Stimulated activated naive CD4-positive, alpha-beta T cell treated with Interleukin-2 at 50 U/mL for 16 hours (primary cell): Measurements from ENCODE around the gene FKBP1B.
"Not testable (repeated sequence)": the region's sequence is repeated elsewhere in the genome, so short reads cannot be mapped to it uniquely, and the experiment has no call there.

Source experiments
- DNase-seq: peaks from one replicate; lab custom pipeline; 2025; lab: John Stamatoyannopoulos, UW

The FKBP1B gene

DNA sequence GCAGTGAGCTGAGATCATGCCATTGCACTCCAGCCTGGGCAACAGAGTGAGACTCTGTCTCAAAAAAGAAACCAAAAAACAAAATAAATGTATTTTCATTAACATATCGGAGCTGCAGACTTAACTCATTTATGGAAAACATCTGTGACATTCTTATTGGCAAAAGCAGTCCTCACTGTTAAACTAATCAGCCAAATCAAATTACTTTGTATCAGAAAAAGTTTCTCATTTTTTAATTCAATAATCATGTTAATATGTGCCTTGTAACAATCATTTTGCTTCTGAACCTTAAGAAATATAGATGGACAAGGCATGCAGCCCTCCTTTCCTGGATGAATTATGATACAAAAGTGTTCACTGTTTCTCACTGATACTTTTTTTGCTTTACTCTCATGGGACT lies 53.1 kb downstream of the FKBP1B start:
- no peak for DNase-seq

DNA sequence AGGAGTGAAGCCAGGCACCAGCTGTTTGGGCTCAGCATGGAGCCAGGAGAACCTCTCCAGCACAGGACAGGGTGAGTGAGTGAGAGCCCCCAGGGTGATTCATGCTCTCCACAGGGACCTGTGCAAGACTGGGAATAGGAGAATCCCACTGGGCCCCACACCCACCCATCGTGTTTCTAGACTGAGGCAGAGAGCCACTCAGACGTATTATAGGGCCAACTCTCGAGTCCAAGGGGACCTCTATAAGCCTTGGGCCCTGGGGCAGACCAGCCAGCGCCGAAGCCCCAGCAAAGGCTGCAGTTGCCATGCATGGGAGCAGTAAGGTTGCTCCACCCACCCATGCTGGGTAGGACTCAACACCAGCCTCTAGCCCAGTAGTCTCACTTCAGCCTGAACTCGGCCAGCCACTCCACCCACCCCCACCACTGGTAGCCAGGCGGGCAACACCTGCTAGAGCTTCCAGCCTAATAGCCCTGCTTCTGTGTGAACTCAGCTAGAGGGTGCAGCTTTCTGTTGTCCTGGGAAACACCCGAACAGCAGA lies 54.6 kb downstream of the FKBP1B start:
- DNase-seq, result no peak

DNA sequence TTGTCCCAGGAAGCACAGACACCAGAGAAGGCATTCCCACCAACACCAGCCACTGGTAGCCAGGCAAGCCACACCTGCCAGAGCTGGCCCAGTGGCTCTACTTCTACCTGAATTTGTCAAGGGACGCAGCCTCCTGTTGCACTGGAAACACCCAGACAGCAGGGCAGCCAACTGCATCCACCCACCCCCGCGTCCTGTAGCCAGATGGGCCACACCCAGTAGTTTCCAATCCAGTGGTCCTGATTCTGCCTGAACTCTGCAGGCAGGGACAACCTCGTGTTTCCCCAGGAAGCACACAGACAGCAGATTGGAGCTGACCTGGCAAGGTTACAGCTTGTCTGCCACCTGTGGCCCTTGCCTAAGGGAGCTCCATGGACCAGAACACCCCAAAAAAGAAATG lies 55.4 kb downstream of the FKBP1B start:
- DNase-seq, result no peak

DNA sequence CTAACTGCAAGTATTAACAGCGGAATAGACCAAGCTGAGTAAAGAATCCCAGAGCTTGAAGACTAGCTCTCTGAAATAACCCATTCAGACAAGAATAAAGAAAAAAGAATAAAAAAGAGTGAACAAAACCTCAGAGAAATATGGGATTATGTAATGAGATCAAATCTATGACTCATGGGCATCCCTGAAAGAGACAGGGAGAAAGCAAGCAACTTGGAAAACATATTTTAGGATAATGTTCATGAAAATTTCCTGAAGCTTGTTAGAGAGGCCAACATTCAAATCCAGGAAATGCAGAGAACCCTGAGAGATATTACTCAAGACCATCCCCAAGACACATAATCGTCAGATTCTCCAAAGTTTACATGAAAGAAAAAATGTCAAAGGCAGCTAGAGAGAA lies 56.3 kb downstream of the FKBP1B start:
- no peak for DNase-seq

DNA sequence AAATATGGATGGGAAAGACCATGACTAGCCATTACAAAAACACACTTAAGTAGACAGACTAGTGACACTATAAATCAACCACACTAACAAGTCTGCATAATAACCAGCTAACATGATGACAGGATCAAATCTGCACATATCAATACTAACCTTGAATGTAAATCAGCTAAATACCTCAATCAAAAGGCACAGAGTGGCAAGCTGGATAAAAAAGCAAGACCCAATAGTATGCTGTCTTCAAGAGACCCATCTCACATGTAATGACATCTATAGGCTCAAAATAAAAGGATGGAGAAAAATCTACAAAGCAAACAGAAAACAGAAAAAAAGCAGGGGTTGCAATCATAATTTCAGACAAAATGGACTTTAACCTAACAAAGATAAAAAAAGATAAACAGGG lies 57.2 kb downstream of the FKBP1B start:
- no peak for DNase-seq

DNA sequence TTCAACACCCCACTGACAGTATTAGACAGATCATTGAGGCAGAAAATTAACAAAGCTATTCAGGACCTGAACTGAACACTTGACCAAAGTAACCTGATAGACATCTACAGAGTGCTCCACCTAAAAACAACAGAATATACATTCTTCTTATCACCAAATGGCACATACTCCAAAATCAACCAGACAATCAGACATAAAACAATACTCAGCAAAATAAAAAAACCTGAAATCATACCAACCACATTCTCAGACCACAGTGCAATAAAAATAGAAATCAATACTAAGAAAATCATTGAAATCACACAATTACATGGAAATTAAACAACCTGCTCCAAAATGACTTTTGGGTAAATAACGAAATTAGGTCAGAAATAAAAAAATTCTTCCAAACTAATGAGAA lies 57.8 kb downstream of the FKBP1B start:
- no peak for DNase-seq

DNA sequence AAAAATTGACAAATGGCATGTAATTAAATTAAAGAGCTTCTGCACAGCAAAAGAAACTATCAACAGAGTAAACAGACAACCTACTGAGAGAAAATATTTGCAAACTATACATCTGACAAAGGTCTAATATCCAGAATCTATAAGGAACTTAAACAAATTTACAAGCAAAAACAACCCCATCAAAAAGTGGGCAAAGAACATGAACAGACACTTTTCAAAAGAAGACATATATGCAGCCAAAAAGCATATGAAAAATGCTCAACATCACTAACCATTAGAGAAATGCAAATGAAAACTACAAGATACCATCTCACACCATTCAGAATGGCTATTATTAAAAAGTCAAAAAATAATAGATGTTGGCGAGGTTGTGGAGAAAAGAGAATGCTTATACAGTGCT lies 59.9 kb downstream of the FKBP1B start:
- not testable (repeated sequence) for DNase-seq

DNA sequence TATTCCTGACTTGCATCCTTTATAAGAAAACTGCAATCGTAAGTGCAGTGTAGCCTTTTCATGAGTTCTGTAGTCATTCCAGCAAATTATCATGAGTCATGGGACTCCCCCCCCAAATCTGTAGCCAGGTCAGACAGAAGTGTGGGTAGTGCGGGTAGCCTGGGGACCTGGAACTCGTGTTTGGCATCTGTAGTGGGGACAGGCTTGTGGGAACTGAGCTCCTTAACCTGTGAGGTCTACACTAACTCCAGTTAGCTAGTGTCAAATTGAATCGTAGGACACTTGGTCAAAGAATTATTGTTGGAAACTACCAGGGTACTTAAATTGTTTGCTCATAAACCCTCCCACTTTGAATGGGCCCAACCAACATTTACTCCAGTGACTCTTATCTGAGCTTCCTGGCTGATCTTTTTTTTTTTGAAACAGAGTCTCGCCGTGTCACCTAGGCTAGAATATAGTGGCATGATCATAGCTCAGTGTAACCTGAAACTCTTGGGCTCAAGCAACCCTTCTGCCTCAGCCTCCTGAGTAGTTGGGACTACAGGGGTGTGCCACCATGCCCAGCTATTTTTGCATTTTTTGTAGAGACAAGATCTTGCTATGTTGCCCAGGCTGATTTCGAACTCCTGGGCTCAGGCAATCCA lies 61.2 kb downstream of the FKBP1B start:
- DNase-seq, result no peak

DNA sequence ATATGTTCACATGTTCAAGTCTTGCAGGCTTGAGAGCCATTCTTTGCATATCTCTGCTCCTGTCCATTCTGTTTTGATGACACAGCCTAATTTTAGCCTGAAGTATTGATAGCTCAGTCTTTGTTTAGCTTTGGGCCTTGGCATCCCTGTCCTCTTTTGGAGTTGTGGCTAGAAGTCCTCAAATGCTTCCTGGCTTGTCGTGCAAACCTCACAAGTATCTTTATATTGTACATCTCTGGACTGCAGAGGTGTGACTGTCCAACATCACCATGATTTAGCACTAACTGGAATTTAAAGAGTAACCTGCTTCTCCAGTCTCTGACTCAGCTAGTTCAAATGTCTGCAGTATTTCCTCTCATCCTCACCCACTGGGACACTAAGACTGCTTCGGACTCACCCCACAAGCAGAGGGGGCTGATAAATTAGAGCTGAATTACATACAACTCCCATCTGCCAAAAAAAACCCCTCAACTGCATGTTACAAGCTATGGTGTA lies 61.9 kb downstream of the FKBP1B start:
- no peak for DNase-seq
